CD14-positive monocyte (primary cell): ENCODE measurements around the gene CEP290. TPM values are rescaled to one million over a fixed set of nuclear protein-coding genes. Genes with fewer than 3 reads are reported as not detected.

ENCODE experiments used
- DNase-seq, 3 donors: peaks; one replicate each; pipeline ENCODE4 v3.0.0-alpha.2; 2011 to 2022
- H2AFZ ChIP-seq: 2 replicates; pipeline ENCODE4 v1.6.0; 2012; ENCODE audit warnings: mild to moderate bottlenecking, low read depth, low read length, inconsistent platforms; ENCODE audit not compliant: insufficient read depth, poor library complexity, severe bottlenecking
- H3K27ac ChIP-seq, 2 donors: 1 replicate in 1 of 2; 2 replicates in 1 of 2; pipeline ENCODE4 v1.5.1; 2012 to 2013; ENCODE audit warnings: low read length in 2 of 2, control low read depth in 1 of 2, inconsistent platforms in 1 of 2, low read depth in 1 of 2, mild to moderate bottlenecking in 1 of 2
- H3K27me3 ChIP-seq, 2 donors: one replicate each; pipeline versions ENCODE4 v1.6.0 to v1.6.1; 2011 to 2013; ENCODE audit warnings: low read length in 2 of 2; ENCODE audit not compliant: control insufficient read depth in 2 of 2, insufficient read depth in 2 of 2
- H3K36me3 ChIP-seq, 2 donors: replicated peaks in 1 of 2; 1 replicate in 1 of 2; 2 replicates in 1 of 2; pipeline versions ENCODE4 v1.5.1 to v1.6.1; 2012 to 2013; ENCODE audit warnings: low read length in 2 of 2, control low read depth in 1 of 2, inconsistent platforms in 1 of 2, mild to moderate bottlenecking in 1 of 2; ENCODE audit not compliant: insufficient read depth in 2 of 2, control insufficient read depth in 1 of 2
- H3K4me1 ChIP-seq, 2 donors: 1 replicate in 1 of 2; 2 replicates in 1 of 2; pipeline versions ENCODE4 v1.5.1 to v1.6.1; 2012 to 2013; ENCODE audit warnings: low read length in 2 of 2, control low read depth in 1 of 2, inconsistent platforms in 1 of 2, mild to moderate bottlenecking in 1 of 2, moderate library complexity in 1 of 2; ENCODE audit not compliant: insufficient read depth in 2 of 2, control insufficient read depth in 1 of 2
- H3K4me2 ChIP-seq: replicated peaks from 2 replicates; pipeline ENCODE3; 2012; ENCODE audit warnings: low read length, moderate library complexity, mild to moderate bottlenecking; ENCODE audit not compliant: poor library complexity, severe bottlenecking; ENCODE audit errors: extremely low read depth
- H3K4me3 ChIP-seq, 3 experiments: fragments of 200-600 bp in 1 of 3; sonication (generic) in 1 of 3; replicated peaks in 1 of 3; 1 replicate in 2 of 3; 2 replicates in 1 of 3; pipeline ENCODE4 v1.5.1; 2011 to 2013; ENCODE audit warnings: low read length in 3 of 3, mild to moderate bottlenecking in 3 of 3, control low read depth in 2 of 3, low read depth in 2 of 3, inconsistent platforms in 1 of 3, moderate library complexity in 1 of 3
- H3K79me2 ChIP-seq: 2 replicates; pipeline ENCODE4 v1.6.0; 2012; ENCODE audit warnings: mild to moderate bottlenecking, control low read depth, inconsistent platforms, low read length, moderate library complexity; ENCODE audit not compliant: insufficient read depth
- H3K9ac ChIP-seq: 2 replicates; pipeline ENCODE4 v1.6.0; 2017; ENCODE audit warnings: low read length, mild to moderate bottlenecking; ENCODE audit not compliant: insufficient read depth, poor library complexity, severe bottlenecking
- H3K9me3 ChIP-seq, 2 donors: replicated peaks in 1 of 2; 1 replicate in 1 of 2; 2 replicates in 1 of 2; pipeline versions ENCODE4 v1.5.1 to v1.6.1; 2012 to 2013; ENCODE audit warnings: low read length in 2 of 2, control low read depth in 1 of 2; ENCODE audit not compliant: control insufficient read depth in 1 of 2, insufficient read depth in 1 of 2
- H4K20me1 ChIP-seq: 2 replicates; pipeline ENCODE4 v1.6.0; 2012; ENCODE audit warnings: mild to moderate bottlenecking, low read length, control low read depth, moderate library complexity; ENCODE audit not compliant: insufficient read depth
- H3K27ac Mint-ChIP-seq, 7 donors: one replicate each; pipeline ENCODE4 v1.8.0; 2020; ENCODE audit warnings: mild to moderate bottlenecking in 7 of 7, mixed read lengths in 7 of 7, moderate library complexity in 6 of 7, inconsistent platforms in 2 of 7
- H3K27me3 Mint-ChIP-seq, 3 donors: one replicate each; pipeline ENCODE4 v1.8.0; 2021 to 2022; ENCODE audit warnings: low read depth in 3 of 3, mild to moderate bottlenecking in 3 of 3, mixed read lengths in 3 of 3, moderate library complexity in 3 of 3, inconsistent platforms in 1 of 3
- H3K36me3 Mint-ChIP-seq, 2 donors: one replicate each; pipeline ENCODE4 v1.8.0; 2020; ENCODE audit warnings: mixed read lengths in 2 of 2, inconsistent platforms in 1 of 2, mild to moderate bottlenecking in 1 of 2
- H3K4me1 Mint-ChIP-seq: one replicate; pipeline ENCODE4 v1.8.0; 2020; ENCODE audit warnings: mild to moderate bottlenecking, mixed read lengths
- H3K4me3 Mint-ChIP-seq, 2 donors: one replicate each; pipeline ENCODE4 v1.8.0; 2020; ENCODE audit warnings: mild to moderate bottlenecking in 2 of 2, mixed read lengths in 2 of 2, moderate library complexity in 1 of 2
- H3K9me3 Mint-ChIP-seq, 7 donors: one replicate each; pipeline ENCODE4 v1.8.0; 2020 to 2022; ENCODE audit warnings: mixed read lengths in 7 of 7, mild to moderate bottlenecking in 6 of 7, moderate library complexity in 6 of 7, inconsistent platforms in 2 of 7
- CTCF ChIP-seq: fragments of 200-600 bp; IDR thresholded peaks from one replicate; pipeline ENCODE4 v1.8.0; 2022; ENCODE audit warnings: antibody characterized with exemption, mild to moderate bottlenecking
- WGBS: methylation state at CpG from one replicate; pipeline ENCODE4 v1.1.5; 2013; ENCODE audit warnings: missing lambda C conversion rate; ENCODE audit not compliant: insufficient coverage; 5-methylcytosine and 5-hydroxymethylcytosine counted together
- intact Hi-C, 2 donors: fragments of 100-400 bp; cut with micrococcal nuclease; formaldehyde crosslinking; loops; one replicate each; pipeline versions ENCODE4 v1.15.0 to v1.15.1; 2023
- polyA plus RNA-seq, 3 donors: library from polyadenylated mRNA; depleted of rRNA in 1 of 3; unstranded in 2 of 3; stranded (reverse) in 1 of 3; fragments of 300-500 nt in 2 of 3; fragments of >200 nt in 1 of 3; fragmentation: Illumina TruSeq in 2 of 3; gene quantifications; 1 replicate in 2 of 3; 2 replicates in 1 of 3; pipeline ENCODE4 v1.2.3, GENCODE V29; 2012 to 2021

The CEP290 gene
- polyA plus RNA-seq, 3 donors, result 0.55 to 1.5 (median 0.71) TPM

DNA sequence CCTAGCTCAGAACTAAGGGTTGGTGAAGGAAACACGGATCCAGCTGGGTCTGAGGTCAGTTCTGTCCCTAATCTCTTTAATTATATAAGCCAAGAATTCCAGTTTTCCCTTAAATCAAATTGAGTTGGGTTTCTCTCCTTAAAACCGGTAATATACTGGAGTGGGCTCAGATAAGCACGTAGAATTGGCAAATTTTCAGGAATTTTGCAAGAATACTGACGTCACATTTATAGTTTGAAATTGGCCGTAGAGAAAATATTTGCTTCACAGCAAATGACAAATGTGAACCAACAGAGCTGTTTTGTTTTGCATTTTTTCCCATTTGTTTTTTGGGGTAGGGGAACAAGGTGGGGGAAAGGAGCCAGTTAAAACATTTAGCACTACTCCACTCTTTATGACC, 130.1 kb downstream of the CEP290 start:
- no peaks in the 10 kb centered on the region for H3K36me3 ChIP-seq
- H3K4me1 ChIP-seq, result no peaks in the 10 kb centered on the region
- H3K4me3 ChIP-seq, result no peak overlapping the region
- H4K20me1 ChIP-seq, result no peaks in the 10 kb centered on the region
- H3K4me2 ChIP-seq, result no peak overlapping the region
- H2AFZ ChIP-seq, result no peak overlapping the region
- no peak overlapping the region for H3K27ac ChIP-seq
- H3K27me3 ChIP-seq, result no peaks in the 10 kb centered on the region
- Mint-ChIP-seq H3K27ac (no peak overlapping the region), H3K9me3 (peaks cover 0 to 5% (median 0%) of the 10 kb centered on the region in 7 donors), H3K36me3 (no peaks in the 10 kb centered on the region), H3K4me3 (no peak overlapping the region), H3K4me1 (no peaks in the 10 kb centered on the region), H3K27me3 (peaks cover 0 to 3% (median 1%) of the 10 kb centered on the region in 3 donors)
- intact Hi-C loops, result no loop called here
- no peaks in the 10 kb centered on the region for H3K79me2 ChIP-seq
- H3K9me3 ChIP-seq, result no peaks in the 10 kb centered on the region
- DNase-seq, result no peak
- TF ChIP-seq CTCF, result no peak
- 100% methylated on average over 3 of the region's 5 CpGs for WGBS
- no peak overlapping the region for H3K9ac ChIP-seq

DNA sequence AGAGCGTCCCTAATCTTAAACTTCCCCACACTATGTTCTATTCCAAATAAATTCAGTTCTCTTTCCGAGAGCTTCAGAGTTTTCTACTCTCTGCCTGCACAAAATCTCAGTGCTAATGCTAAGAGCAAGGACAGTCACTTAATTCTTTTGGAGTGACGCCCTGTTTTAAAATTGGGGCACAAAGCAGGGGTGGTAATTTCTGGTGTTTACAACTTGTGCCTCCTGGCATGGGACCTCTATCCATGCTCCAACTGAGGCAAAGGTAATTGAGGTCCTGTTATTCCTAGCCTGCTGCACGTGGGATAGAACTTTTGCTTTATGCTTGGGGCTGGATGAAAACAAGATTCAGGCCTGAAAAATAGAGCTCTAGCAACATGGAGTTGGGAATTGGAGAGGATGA, 135.5 kb downstream of the CEP290 start:
- Histone ChIP-seq H4K20me1 (no peaks in the 10 kb centered on the region), H3K79me2 (no peaks in the 10 kb centered on the region), H3K4me2 (no peak overlapping the region), H2AFZ (no peak overlapping the region), H3K27ac (no peak overlapping the region), H3K4me3 (no peak overlapping the region), H3K9ac (no peak overlapping the region), H3K9me3 (no peaks in the 10 kb centered on the region), H3K36me3 (no peaks in the 10 kb centered on the region), H3K4me1 (no peaks in the 10 kb centered on the region), H3K27me3 (no peaks in the 10 kb centered on the region)
- H3K9me3 Mint-ChIP-seq, result peaks cover 0 to 8% (median 3%) of the 10 kb centered on the region in 7 donors
- H3K4me3 Mint-ChIP-seq, result no peak overlapping the region
- H3K4me1 Mint-ChIP-seq, result no peaks in the 10 kb centered on the region
- intact Hi-C loops, result no loop called here
- no peak for TF ChIP-seq CTCF
- H3K27me3 Mint-ChIP-seq, result peaks cover 0 to 3% (median 0%) of the 10 kb centered on the region in 3 donors
- no peak for DNase-seq
- no peaks in the 10 kb centered on the region for H3K36me3 Mint-ChIP-seq
- 95% methylated on average over 2 of the region's 4 CpGs for WGBS
- no peak overlapping the region for H3K27ac Mint-ChIP-seq
